ENCODE data around the gene DHFR. TPM values are rescaled to one million over a fixed set of nuclear protein-coding genes. Genes with fewer than 3 reads are reported as not detected.

The DHFR gene
- total and polyA plus RNA-seq, 2 of the 8 experiments (the other 6 are each of a cell fraction or from before 2014, with no cell fraction given): 46.4 to 88.9 TPM

DNA sequence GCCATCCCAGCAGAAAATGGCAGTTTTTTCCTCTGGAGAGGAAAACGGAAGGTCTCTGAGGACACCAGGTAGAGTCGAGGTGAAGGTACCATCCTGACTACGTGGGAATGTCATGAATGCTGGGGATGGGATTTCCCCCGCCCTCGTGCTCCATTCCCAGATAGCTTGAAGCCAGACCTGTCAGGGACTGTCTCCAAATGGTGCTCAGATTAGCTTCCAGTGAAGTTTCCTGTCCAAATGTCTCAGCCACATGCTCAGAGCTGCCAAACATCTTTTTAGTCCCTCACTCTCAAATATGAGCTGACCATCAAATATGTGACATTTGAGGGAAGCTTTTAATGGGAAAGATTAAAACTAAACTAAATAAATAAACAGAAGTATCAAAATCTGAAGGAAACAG lies 77.1 kb downstream of the DHFR start:
- no peak overlapping the region for H3K56ac ChIP-seq (replicated peaks; ENCODE audit: insufficient read length, low read depth, low read length)
- H3K23me2 ChIP-seq (ENCODE audit: low read depth, low read length): no peaks in the 10 kb centered on the region
- no peak overlapping the region for H3K4me3 ChIP-seq (ENCODE audit: extremely low read depth in 1 of 4, insufficient read depth in 2 of 4, low read depth in 3 of 4, low read length in 4 of 4)
- DNase-seq (ENCODE audit: low read depth in 1 of 2, low spot score in 2 of 2) (no peak), FAIRE-seq (no peak)
- H2AFZ ChIP-seq (ENCODE audit: low read length): no peak overlapping the region; the same call in 1 of the 2 replicates
- no peak overlapping the region for H3K14ac ChIP-seq (ENCODE audit: insufficient read length)
- 77% methylated on average over 5 of the region's 5 CpGs; no CpG with 5 or more reads in 1 of the 2 experiments for WGBS, 2 experiments (ENCODE audit: extremely low coverage in 1 of 2, insufficient coverage in 1 of 2, insufficient read length in 1 of 2, insufficient replicate concordance in 2 of 2, low coverage in 1 of 2, low lambda C conversion rate in 2 of 2, missing lambda C conversion rate in 1 of 2)
- H4K91ac ChIP-seq (replicated peaks; ENCODE audit: insufficient read length, low read length): no peak overlapping the region
- ChIA-PET CTCF (ENCODE audit: partially characterized antibody) (interaction anchor here (1.2 kb wide), 1 partner anchor 11 kb away, joined by 3 read pairs; no protein-coding TSS in a partner anchor), POLR2A (ENCODE audit: partially characterized antibody) (interaction anchor here (0.7 to 1.5 kb wide), 3 partner anchors 15 to 381 kb away, joined by 3 to 4 read pairs (median 3); no protein-coding TSS in a partner anchor)
- H3K9ac ChIP-seq (replicated peaks in 1 of 4; ENCODE audit: extremely low read depth in 1 of 4, low read depth in 3 of 4, low read length in 3 of 4): no peak overlapping the region
- H3K79me2 ChIP-seq (ENCODE audit: control insufficient read depth in 1 of 2, insufficient read depth in 2 of 2, low read length in 2 of 2): no peaks in the 10 kb centered on the region
- H3K4me2 ChIP-seq (ENCODE audit: insufficient read depth in 1 of 2, low read depth in 2 of 2, low read length in 2 of 2): no peak overlapping the region
- no peak overlapping the region for H4K5ac ChIP-seq (ENCODE audit: insufficient read length, low read depth, low read length)
- no peaks in the 10 kb centered on the region for H3K9me3 ChIP-seq (ENCODE audit: insufficient read depth in 2 of 2, low read depth in 1 of 2, low read length in 1 of 2)
- no peak overlapping the region for H2BK120ac ChIP-seq (replicated peaks; ENCODE audit: low read depth, low read length)
- no peak overlapping the region for H3K18ac ChIP-seq (ENCODE audit: extremely low read depth, low read length)
- H3K79me1 ChIP-seq (ENCODE audit: low read depth, low read length): no peaks in the 10 kb centered on the region
- H2BK20ac ChIP-seq (ENCODE audit: low read length): no peak overlapping the region
- no peak overlapping the region for H2BK15ac ChIP-seq (ENCODE audit: low read length)
- no peaks in the 10 kb centered on the region for H3K36me3 ChIP-seq (ENCODE audit: control insufficient read depth in 2 of 4, insufficient read depth in 4 of 4, low read length in 3 of 4)
- H3K23ac ChIP-seq (ENCODE audit: insufficient read length): no peak overlapping the region
- no peak for TF ChIP-seq SP4 (IDR thresholded peaks at IDR 0.05; ENCODE audit: low read length)
- TF ChIP-seq, protein P1, sequence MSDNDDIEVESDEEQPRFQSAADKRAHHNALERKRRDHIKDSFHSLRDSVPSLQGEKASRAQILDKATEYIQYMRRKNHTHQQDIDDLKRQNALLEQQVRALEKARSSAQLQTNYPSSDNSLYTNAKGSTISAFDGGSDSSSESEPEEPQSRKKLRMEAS (IDR thresholded peaks at IDR 0.05): 0 out of 2 replicates have a peak, but pooled peaks have one; percentile 15
- no peak for TF ChIP-seq SIN3A (conservative IDR thresholded peaks at IDR 0.05 in 1 of 2, IDR thresholded peaks at IDR 0.05 in 1 of 2; ENCODE audit: low read depth in 1 of 2, low read length in 2 of 2)
- TF ChIP-seq TEAD4 (IDR thresholded peaks at IDR 0.05; ENCODE audit: low read depth, low read length): peak; percentile 49; the same call in 1 of the 2 replicates
- TF ChIP-seq BCL11A (IDR thresholded peaks at IDR 0.05; ENCODE audit: low read depth in 2 of 2, low read length in 2 of 2): no peak
- H4K20me1 ChIP-seq (replicated peaks in 1 of 2; ENCODE audit: control insufficient read depth in 1 of 2, insufficient read depth in 2 of 2, low read length in 2 of 2): no peaks in the 10 kb centered on the region
- H3K4me1 ChIP-seq (replicated peaks in 1 of 4; ENCODE audit: control insufficient read depth in 3 of 4, insufficient read depth in 4 of 4, low read length in 3 of 4): no peaks in the 10 kb centered on the region
- H3K27me3 ChIP-seq (replicated peaks in 1 of 4; ENCODE audit: control insufficient read depth in 3 of 4, extremely low read depth in 1 of 4, insufficient read depth in 3 of 4, low read length in 3 of 4): peaks cover 0 to 2% (median 0%) of the 10 kb centered on the region in 4 experiments; a peak in 1 of 7 replicates
- no peak overlapping the region for H2BK12ac ChIP-seq (ENCODE audit: low read depth, low read length)
- no peak overlapping the region for H2AK5ac ChIP-seq (ENCODE audit: low read depth, low read length)
- H3K4ac ChIP-seq (replicated peaks; ENCODE audit: insufficient read length, low read depth, low read length): no peak overlapping the region
- no peak overlapping the region for H3K27ac ChIP-seq (ENCODE audit: low read depth, low read length)
- H4K8ac ChIP-seq (ENCODE audit: extremely low read depth, insufficient read depth, low read length): no peak overlapping the region
- H2BK5ac ChIP-seq (ENCODE audit: low read depth, low read length): no peak overlapping the region
